GM18907 (cell line): ENCODE measurements around the gene GALNT5.
"Not testable (repeated sequence)": the region's sequence is repeated elsewhere in the genome, so short reads cannot be mapped to it uniquely, and the experiment has no call there.

ENCODE experiments used
- ATAC-seq: cut with Tn5 transposase; IDR thresholded peaks from one replicate; pipeline ENCODE4 v1.9.1; 2021; ENCODE audit warnings: mild to moderate bottlenecking, moderate library complexity; ENCODE audit not compliant: unreplicated experiment

The GALNT5 gene, protein sequence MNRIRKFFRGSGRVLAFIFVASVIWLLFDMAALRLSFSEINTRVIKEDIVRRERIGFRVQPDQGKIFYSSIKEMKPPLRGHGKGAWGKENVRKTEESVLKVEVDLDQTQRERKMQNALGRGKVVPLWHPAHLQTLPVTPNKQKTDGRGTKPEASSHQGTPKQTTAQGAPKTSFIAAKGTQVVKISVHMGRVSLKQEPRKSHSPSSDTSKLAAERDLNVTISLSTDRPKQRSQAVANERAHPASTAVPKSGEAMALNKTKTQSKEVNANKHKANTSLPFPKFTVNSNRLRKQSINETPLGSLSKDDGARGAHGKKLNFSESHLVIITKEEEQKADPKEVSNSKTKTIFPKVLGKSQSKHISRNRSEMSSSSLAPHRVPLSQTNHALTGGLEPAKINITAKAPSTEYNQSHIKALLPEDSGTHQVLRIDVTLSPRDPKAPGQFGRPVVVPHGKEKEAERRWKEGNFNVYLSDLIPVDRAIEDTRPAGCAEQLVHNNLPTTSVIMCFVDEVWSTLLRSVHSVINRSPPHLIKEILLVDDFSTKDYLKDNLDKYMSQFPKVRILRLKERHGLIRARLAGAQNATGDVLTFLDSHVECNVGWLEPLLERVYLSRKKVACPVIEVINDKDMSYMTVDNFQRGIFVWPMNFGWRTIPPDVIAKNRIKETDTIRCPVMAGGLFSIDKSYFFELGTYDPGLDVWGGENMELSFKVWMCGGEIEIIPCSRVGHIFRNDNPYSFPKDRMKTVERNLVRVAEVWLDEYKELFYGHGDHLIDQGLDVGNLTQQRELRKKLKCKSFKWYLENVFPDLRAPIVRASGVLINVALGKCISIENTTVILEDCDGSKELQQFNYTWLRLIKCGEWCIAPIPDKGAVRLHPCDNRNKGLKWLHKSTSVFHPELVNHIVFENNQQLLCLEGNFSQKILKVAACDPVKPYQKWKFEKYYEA

DNA sequence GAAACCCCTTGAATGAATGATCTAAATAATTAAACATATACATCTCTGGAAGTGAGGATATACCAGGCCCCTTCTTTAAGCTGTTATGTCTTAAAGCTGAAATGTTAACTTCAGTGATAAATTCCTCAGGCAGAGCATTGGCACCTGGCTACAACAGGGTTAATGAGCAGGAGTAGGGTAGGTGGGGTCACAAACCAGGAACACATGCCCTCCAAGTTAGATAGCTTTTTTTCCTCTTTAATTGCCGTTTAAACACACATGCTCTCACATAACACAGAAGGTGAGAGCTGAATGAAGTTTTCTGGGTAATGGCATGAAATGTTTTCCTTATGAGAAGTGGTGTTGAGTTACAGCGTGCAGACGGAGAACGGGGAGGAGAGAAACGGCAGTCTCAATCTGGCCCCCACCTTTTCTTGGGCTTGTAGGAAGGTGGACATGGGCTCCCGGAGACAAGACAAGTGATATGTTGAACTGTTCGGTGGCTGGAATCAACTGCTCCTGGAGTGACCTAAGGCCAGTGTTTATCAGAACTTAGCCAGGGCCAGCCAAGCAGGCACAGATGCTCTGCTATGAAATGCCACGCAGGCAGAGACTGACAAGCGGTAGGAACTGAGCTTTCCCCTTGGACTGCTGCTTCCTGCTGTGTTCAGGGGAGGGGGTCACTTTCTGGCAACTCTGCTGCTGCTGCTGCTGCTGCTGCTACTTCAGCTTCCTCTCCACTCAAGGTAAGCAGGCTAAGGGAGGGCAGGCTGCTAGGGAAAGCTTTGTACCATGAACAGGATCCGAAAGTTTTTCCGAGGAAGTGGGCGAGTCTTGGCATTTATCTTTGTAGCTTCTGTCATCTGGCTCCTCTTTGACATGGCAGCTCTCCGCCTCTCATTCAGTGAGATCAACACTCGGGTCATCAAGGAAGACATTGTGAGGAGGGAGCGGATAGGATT, at the start of gene GALNT5:
Gene GALNT5, plus strand, starts transcription at position 394 of the 941 bp plus-strand sequence. Its CDS starts 378 bp downstream, at position 772.
- ATAC-seq, result no peak

DNA sequence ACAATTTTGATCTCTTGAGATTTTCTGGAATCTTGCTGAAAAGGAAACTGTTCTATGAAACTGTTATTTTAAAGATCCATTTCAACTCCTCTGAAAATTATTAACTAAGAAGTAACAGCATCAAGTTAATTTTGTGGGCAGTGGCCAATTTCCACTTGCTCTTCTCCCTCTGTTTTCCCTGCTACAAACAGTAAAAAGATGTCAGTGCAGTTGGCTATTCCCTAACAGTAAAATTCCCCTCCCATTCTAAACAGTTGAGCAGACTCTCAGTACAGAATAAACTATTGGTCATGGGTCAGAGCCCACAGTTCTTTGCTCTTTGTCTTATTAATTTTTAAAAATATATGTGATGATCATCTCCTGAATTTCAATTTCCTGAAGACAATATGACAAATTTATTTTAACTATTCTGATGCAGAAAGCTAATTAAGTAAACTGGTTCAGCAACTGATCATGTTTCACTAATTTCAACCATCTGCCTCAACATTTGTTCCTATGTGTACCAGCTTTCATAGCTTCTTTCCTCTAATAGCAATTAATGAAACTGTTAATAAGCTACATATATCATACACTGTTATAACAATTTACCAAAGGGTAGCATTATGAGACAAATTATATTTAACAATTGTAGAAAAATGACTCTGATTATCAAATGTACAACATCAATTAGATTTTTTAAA, 41.1 kb upstream of the GALNT5 start:
- no peak for ATAC-seq

DNA sequence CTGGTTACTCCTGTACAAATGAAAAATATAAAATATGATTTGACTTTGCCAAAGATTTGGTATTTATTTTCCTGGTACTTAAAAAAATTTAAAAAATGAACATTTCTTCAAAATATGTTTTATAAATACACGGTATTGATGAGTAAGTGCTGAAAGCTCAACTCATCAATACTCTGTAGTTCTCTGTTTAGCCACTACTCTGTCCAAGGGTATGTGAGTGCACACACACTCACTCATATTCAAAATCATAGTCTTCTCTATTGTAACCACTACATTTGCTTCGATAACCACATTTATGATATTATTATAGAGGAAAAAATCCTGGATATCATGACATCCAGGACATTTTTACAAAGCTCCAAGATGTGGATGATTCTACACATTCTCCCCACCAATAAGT, 40.1 kb upstream of the GALNT5 start:
- no peak for ATAC-seq

DNA sequence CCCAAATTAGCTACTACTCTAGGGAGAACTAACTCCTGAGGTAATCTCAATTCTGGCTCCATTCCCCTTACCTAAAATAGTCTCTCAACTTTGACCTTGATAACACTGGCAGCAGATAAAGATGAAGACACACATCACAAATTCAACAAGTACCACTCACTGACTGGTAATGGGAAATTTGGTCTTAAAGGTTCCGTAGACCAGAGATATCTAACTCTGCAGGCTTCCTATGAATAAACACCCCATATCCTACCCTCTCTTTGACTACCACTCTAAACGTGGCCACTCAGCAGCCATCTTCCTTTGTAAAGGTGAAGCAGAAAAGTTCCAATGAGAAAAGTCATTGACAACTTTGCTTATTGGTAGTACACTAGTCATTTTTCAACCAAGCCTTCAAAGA, 38.6 kb upstream of the GALNT5 start:
- no peak for ATAC-seq

DNA sequence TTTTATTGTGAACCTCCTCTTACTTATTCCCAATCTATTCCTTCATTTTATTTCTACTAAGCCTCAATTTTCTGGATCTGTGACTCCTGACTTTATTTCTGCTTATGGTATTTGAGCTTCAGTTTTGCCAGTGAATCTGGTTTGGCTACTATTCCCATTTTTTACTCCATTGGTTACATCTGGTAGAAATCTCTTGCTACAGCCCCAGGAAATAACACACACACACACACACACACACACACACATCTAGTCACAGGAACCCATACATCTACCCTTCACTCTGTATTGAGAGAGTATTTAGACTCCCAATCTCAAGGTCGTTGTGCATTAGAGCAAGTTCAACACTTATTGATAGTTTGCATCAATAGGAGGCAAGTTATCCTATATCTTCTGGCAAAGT, 37.0 kb upstream of the GALNT5 start:
- no peak for ATAC-seq

DNA sequence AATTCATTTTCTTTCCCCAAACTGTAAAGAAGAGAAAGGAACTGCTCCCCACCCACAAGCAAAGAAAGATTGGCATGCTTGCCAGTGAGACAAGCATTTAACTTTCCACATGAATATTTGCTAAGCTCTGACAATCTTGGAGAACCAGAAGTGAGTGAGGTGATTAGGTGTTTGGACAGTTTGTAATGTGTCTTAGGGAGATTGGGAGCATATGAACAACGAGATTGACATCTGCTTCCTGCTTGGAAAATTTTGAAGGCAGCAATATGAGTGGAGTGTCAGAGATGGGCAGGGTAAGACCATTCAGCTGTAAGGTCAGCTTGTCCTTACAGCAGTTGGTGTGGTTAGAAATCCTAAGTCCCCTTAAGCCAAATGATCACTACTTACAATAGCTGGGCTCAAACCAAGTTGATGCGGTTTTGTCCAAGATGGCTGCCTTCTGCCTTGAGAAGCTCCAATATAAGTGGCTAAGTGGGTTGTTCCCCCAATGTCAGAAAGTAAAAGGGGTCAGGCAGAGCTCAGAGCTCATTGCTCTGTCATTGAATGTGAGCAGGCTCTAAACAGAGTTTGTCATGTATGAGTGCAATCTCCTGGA, 36.0 kb upstream of the GALNT5 start:
- ATAC-seq, result no peak

GRCh38 chr2:157223624-157224205, 33.8 kb upstream of the GALNT5 start:
- no peak for ATAC-seq

DNA sequence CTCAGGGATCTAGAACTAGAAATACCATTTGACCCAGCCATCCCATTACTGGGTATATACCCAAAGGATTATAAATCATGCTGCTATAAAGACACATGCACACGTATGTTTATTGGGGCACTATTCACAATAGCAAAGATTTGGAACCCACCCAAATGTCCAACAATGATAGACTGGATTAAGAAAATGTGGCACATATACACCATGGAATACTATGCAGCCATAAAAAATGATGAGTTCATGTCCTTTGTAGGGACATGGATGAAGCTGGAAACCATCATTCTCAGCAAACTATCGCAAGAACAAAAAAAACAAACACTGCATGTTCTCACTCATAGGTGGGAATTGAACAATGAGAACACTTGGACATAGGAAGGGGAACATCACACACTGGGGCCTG, 33.1 kb upstream of the GALNT5 start:
- ATAC-seq, result not testable (repeated sequence)

DNA sequence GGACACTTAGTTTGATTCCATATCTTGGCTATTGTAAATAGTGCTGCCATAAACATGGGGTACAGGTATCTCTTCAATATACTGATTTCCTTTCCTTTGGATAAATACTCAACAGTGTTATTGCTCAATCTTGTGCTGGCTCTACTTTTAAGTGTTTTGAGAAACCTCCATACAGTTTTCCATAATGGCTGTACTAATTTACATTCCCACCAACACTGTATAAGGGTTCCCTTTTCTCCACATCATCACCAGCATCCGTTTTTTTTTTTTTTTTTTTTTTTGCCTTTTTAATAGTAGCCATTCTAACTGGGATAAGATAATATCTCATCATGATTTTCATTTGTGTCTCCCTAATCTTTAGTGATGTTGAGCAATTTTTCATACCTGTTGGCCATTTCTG, 29.9 kb upstream of the GALNT5 start:
- ATAC-seq, result no peak

GRCh38 chr2:157228946-157229345, 28.6 kb upstream of the GALNT5 start:
- no peak for ATAC-seq

GRCh38 chr2:157229572-157229971, 27.9 kb upstream of the GALNT5 start:
- no peak for ATAC-seq

DNA sequence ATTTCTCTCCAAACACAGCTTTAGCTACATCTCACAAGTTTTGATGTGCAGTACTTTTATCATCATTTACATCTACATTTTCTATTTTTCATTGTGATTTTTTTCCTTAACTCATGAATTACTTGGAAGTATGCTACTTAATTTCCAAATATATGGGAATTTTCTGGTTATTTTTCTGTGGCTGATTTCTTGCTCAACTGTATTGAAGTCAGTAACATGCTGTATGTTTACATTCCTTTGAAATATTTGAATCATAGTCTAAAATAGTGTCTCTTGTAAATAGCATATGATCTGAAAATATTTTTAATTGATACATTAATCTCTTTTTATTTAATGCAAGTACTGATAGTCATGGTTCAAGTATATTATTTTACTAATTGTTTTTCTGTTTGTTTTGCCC, 26.0 kb upstream of the GALNT5 start:
- ATAC-seq, result no peak

DNA sequence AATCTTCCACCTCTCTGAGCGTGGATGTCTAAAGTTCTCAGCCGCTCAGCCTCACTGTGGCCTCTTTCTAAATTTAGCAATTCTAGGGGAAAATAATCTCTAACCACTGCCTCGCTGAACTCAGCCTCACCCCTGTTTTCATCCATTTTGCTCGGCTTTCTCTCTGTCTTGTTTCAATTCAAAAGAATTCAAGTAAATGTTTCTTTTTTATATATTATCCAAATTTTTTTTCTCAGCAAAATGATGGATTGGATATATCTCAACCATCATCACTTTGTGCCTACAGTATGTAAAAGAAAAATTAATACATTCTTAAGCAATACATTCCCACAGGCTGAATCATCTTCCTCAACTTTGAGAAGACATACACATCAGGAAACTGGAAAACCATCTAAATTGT, 24.0 kb upstream of the GALNT5 start:
- no peak for ATAC-seq

DNA sequence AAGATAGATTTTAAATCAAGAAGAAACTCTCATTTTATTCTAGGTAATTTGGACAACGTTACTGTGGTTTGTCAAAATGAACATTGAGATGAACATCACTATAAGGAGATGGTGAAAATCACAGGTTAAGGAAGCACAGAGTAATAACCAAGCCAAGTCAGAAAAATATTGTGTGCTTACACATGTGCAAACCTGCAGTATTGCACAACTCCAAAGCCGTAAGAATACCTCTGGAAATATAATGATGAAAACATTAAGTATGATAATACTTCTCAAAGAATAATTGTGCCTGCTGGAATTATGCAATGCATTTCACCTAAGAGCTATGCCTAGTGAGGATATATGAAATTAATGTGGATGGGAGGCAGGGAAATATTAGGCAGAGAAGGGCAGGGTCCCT, 21.1 kb upstream of the GALNT5 start:
- no peak for ATAC-seq

GRCh38 chr2:157238296-157238695, 19.2 kb upstream of the GALNT5 start:
- ATAC-seq, result no peak

GRCh38 chr2:157244691-157245090, 12.8 kb upstream of the GALNT5 start:
- ATAC-seq, result no peak

DNA sequence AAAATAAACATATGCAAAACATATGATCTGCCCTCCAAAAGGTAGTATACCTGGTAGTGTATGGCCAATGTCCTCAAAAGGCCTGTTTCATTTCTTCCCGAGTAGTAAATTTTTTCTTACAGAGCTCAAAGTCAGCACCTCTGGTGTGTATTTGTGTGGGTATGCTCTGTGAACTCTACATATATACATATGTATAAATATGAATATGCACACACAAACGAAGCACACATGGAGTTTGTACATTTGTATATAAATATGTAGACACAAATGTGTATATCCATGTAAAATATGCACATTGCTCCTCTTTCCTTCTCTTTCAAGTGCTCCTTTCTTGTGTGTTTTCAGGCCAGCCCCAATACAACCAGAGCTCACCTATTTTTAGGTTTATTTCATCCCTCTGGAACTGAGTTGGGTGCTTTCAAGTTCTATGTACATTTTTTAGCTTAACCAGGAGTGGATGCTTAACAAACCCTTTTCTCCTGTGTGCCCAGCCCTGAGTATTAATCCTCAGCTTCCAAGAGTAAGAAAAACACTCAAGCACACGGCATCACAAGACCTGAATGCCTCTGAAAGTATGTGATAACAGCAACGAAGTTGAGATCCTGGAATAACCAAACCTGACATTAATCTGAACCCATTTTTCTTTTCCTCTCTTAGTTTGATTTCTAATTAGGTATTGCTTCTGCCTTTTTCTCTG, 12.2 kb upstream of the GALNT5 start:
- ATAC-seq, result no peak

GRCh38 chr2:157245846-157246764, 11.4 kb upstream of the GALNT5 start:
- ATAC-seq, result peak; percentile 90
